MM.1S (cell line): ENCODE data around the gene PCGF5.

Source experiments
- DNase-seq: peaks from one replicate; pipeline ENCODE4 v3.0.0-alpha.2; 2015
- H2AFZ ChIP-seq: fragments of 300-600 bp; sonication (generic); 2 replicates; pipeline ENCODE4 v1.6.0; 2016; ENCODE audit warnings: antibody characterized with exemption, low read length
- H3F3A ChIP-seq: fragments of 300-600 bp; sonication (generic); 2 replicates; pipeline ENCODE4 v1.6.1; 2016; ENCODE audit warnings: mild to moderate bottlenecking, antibody characterized with exemption, low read length, moderate library complexity, mixed read lengths; ENCODE audit not compliant: insufficient read depth
- H3K27ac ChIP-seq: fragments of 300-600 bp; sonication (generic); 2 replicates; pipeline ENCODE4 v1.5.1; 2016; ENCODE audit warnings: mild to moderate bottlenecking, low read length
- H3K27me3 ChIP-seq: fragments of 300-600 bp; sonication (generic); replicated peaks from 2 replicates; pipeline ENCODE4 v1.6.0; 2016; ENCODE audit warnings: low read length; ENCODE audit not compliant: insufficient read depth
- H3K36me3 ChIP-seq: fragments of 300-600 bp; sonication (generic); replicated peaks from 2 replicates; pipeline ENCODE4 v1.6.1; 2016; ENCODE audit warnings: mild to moderate bottlenecking, low read length, mixed read lengths; ENCODE audit not compliant: insufficient read depth
- H3K4me1 ChIP-seq: fragments of 300-600 bp; sonication (generic); 2 replicates; pipeline ENCODE4 v1.6.1; 2016; ENCODE audit warnings: low read length, mixed read lengths
- H3K4me2 ChIP-seq: fragments of 300-600 bp; sonication (generic); 2 replicates; pipeline ENCODE4 v1.6.0; 2016; ENCODE audit warnings: low read depth, low read length
- H3K4me3 ChIP-seq: fragments of 300-600 bp; sonication (generic); 2 replicates; pipeline ENCODE4 v1.5.1; 2016; ENCODE audit warnings: low read length, mixed read lengths
- H3K79me2 ChIP-seq: fragments of 300-600 bp; sonication (generic); 2 replicates; pipeline ENCODE4 v1.6.1; 2016; ENCODE audit warnings: mixed run types, low read length, mixed read lengths
- H3K9ac ChIP-seq: fragments of 300-600 bp; sonication (generic); 2 replicates; pipeline ENCODE4 v1.6.1; 2016; ENCODE audit warnings: low read length, mixed read lengths
- H3K9me2 ChIP-seq: fragments of 300-600 bp; sonication (generic); replicated peaks from 2 replicates; pipeline ENCODE4 v1.6.1; 2016; ENCODE audit warnings: mild to moderate bottlenecking, low read length, mixed read lengths; ENCODE audit not compliant: insufficient read depth
- H3K9me3 ChIP-seq: fragments of 300-600 bp; sonication (generic); replicated peaks from 2 replicates; pipeline ENCODE4 v1.6.1; 2016; ENCODE audit warnings: mild to moderate bottlenecking, low read length, mixed read lengths; ENCODE audit not compliant: insufficient read depth
- H4K20me1 ChIP-seq: fragments of 300-600 bp; sonication (generic); 2 replicates; pipeline ENCODE4 v1.6.1; 2016; ENCODE audit warnings: mild to moderate bottlenecking, low read length, moderate library complexity, mixed read lengths; ENCODE audit not compliant: insufficient read depth
- CTCF ChIP-seq: fragments of 300-600 bp; sonication (generic); IDR thresholded peaks from 2 replicates; pipeline ENCODE4 v1.5.1; 2016; ENCODE audit warnings: antibody characterized with exemption, low read length, mixed read lengths
- EZH2 ChIP-seq: fragments of 300-600 bp; sonication (generic); optimal IDR thresholded peaks from 2 replicates; pipeline ENCODE3; 2017; ENCODE audit warnings: low read depth, mild to moderate bottlenecking, antibody characterized with exemption, low read length, mixed read lengths
- EZH2phosphoT487 ChIP-seq: fragments of 300-600 bp; sonication (generic); IDR thresholded peaks from 2 replicates; pipeline ENCODE4 v1.6.1; 2018; ENCODE audit warnings: antibody characterized with exemption, low read length

PCGF5 gene

DNA sequence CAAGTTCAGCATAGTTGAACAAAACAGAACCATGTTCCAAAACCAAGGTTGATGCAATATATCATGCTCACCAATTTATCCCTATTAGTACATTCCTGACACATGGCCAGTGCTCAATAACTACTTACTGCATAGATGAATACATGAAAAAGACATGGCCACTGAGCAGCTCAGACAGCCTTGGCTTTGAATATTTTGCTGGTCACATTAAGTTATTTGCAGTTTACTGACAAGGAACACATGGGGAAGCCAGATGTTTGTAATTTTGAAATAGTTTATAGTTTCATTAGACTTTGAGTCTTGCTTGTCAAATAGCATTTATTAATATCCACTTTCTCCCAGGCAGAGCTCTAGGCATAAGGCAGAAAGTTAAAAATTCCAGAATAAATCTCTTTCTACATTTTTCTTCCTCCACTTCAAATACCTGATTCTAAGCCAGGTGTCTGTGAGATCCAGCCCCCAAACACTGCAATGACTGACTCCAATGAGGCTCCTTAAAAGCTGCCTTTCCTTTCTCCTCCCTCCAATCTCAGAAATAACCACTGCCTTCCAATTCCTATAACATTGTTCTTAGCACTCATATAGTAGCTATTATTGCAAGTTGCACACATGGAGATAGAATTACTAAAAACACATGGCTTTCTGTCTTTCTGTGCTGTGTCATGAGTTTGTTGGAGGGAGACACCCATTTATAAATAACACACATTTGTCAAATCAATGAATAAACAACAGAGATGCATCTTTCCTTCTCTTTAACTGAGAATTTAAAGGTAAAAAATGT lies 91.3 kb downstream of the PCGF5 start:
- no peak overlapping the region for H3K27ac ChIP-seq
- H2AFZ ChIP-seq, result no peak overlapping the region
- no peak overlapping the region for H3K4me2 ChIP-seq
- no peaks in the 10 kb centered on the region for H3K9me3 ChIP-seq
- H4K20me1 ChIP-seq, result no peaks in the 10 kb centered on the region
- no peak overlapping the region for H3K4me3 ChIP-seq
- H3K27me3 ChIP-seq, result no peaks in the 10 kb centered on the region
- TF ChIP-seq EZH2 (no peak), CTCF (no peak), EZH2phosphoT487 (no peak)
- H3F3A ChIP-seq, result no peaks in the 10 kb centered on the region
- no peaks in the 10 kb centered on the region for H3K4me1 ChIP-seq
- no peaks in the 10 kb centered on the region for H3K79me2 ChIP-seq
- H3K36me3 ChIP-seq, result no peaks in the 10 kb centered on the region
- no peak for DNase-seq
- no peaks in the 10 kb centered on the region for H3K9me2 ChIP-seq
- H3K9ac ChIP-seq, result no peak overlapping the region

DNA sequence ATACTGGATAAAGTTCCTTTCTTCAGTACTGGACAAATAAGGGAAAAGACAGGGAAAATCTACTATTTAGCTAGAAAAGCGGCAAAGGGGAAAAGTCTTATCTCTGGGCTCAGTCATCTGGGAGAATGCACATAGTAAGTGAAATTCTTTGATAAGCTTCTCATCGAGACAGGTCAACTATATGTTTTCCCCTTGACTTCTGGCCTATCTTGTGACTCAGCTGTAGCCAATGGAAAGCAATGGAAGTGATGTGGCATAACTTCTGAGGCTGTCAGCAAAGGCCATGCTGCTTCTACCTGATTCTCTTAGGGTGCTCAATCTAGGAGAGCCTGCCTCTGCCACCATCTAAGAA lies 91.9 kb downstream of the PCGF5 start:
- H3K4me2 ChIP-seq, result no peak overlapping the region
- no peak overlapping the region for H3K4me3 ChIP-seq
- H3K9me3 ChIP-seq, result no peaks in the 10 kb centered on the region
- TF ChIP-seq EZH2 (no peak), CTCF (no peak), EZH2phosphoT487 (no peak)
- no peak overlapping the region for H3K27ac ChIP-seq
- H3K4me1 ChIP-seq, result no peaks in the 10 kb centered on the region
- H2AFZ ChIP-seq, result no peak overlapping the region
- no peak for DNase-seq
- no peak overlapping the region for H3K9ac ChIP-seq
- no peaks in the 10 kb centered on the region for H3K27me3 ChIP-seq
- no peaks in the 10 kb centered on the region for H3K79me2 ChIP-seq
- H3K9me2 ChIP-seq, result no peaks in the 10 kb centered on the region
- no peaks in the 10 kb centered on the region for H3F3A ChIP-seq
- H3K36me3 ChIP-seq, result no peaks in the 10 kb centered on the region
- no peaks in the 10 kb centered on the region for H4K20me1 ChIP-seq

DNA sequence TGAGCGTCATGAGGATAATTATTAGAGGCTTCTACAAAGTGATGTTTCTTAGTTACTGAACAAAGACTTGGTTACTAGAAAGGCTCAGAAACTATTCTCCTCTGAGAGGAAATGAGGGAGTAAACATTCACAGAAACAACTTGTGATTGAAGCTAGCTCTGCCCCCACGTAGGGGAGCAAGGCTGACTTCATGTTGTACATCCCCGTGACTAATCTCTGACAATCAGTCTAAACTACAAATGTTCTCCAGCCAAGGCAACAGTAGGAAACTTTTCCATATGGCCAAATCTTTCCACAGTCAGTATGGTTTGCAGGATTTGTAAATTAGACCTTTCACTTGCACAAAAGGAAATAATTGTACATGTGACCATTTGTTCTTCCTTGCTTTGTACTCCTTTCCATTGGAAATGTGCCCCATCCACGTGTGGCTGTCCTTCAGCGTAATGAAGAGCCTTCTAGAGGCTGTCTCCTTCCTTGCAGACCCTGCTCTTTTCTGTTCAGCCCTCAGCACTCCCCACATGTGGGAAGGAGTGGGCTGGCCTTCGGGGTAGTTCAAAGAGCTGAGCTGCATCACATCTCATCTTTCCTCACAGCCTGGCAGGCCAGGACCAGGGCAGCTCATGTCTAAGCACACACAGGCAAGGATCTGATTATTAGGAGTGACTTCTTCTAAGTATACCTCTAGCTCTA lies 93.5 kb downstream of the PCGF5 start:
- H3K9ac ChIP-seq, result no peak overlapping the region
- no peak for DNase-seq
- no peaks in the 10 kb centered on the region for H3K4me1 ChIP-seq
- TF ChIP-seq CTCF (no peak), EZH2 (no peak), EZH2phosphoT487 (no peak)
- no peaks in the 10 kb centered on the region for H3F3A ChIP-seq
- H3K27ac ChIP-seq, result no peak overlapping the region
- H3K4me3 ChIP-seq, result no peak overlapping the region
- no peaks in the 10 kb centered on the region for H3K27me3 ChIP-seq
- no peaks in the 10 kb centered on the region for H3K9me3 ChIP-seq
- no peaks in the 10 kb centered on the region for H3K36me3 ChIP-seq
- H3K4me2 ChIP-seq, result no peak overlapping the region
- no peak overlapping the region for H2AFZ ChIP-seq
- H4K20me1 ChIP-seq, result no peaks in the 10 kb centered on the region
- H3K79me2 ChIP-seq, result no peaks in the 10 kb centered on the region
- H3K9me2 ChIP-seq, result no peaks in the 10 kb centered on the region
